AG04450 (cell line): ENCODE results near the gene ARID4B. TPM values are rescaled to one million over a fixed set of nuclear protein-coding genes. Genes with fewer than 3 reads are reported as not detected.

Source experiments
- CTCF ChIA-PET: fragments of 300-600, 350-600 bp; formaldehyde crosslinking; extraction: SDS; loops from one replicate; lab custom pipeline; 2022; ENCODE audit warnings: antibody characterized with exemption, inconsistent platforms; lab: Charles Lee
- POLR2A ChIA-PET: fragments of 350-600 bp; formaldehyde crosslinking; extraction: SDS; loops from one replicate; lab custom pipeline; 2021; ENCODE audit warnings: antibody characterized with exemption, inconsistent platforms; lab: Yijun Ruan, JAX
- DNase-seq: peaks from one replicate; pipeline ENCODE4 v3.0.0-alpha.2; 2011; ENCODE audit warnings: low read depth, low spot score
- H3K27ac ChIP-seq: one replicate; pipeline ENCODE4 v1.5.1; 2012; ENCODE audit warnings: low read depth, low read length, control low read depth
- H3K27me3 ChIP-seq: one replicate; pipeline ENCODE4 v1.6.0; 2012; ENCODE audit warnings: low read length; ENCODE audit not compliant: control insufficient read depth, insufficient read depth
- H3K4me3 ChIP-seq: 2 replicates; pipeline ENCODE4 v1.5.1; 2011; ENCODE audit warnings: mild to moderate bottlenecking, low read depth, low read length, control low read depth
- H3K9me3 ChIP-seq: 2 replicates; pipeline ENCODE4 v1.5.1; 2012; ENCODE audit warnings: low read length; ENCODE audit not compliant: control insufficient read depth, insufficient read depth
- CTCF ChIP-seq: IDR thresholded peaks from 2 replicates; pipeline ENCODE4 v1.5.1; 2011; ENCODE audit warnings: low read depth, low read length, control low read depth, inconsistent platforms
- polyA plus RNA-seq: library from polyadenylated mRNA; depleted of rRNA; stranded (reverse); fragments of >200 nt; gene quantifications from 2 replicates; pipeline ENCODE4 v1.2.3, GENCODE V29; 2011

The ARID4B gene
- polyA plus RNA-seq, 1 experiment, result 15.6 TPM

GRCh38 chr1:235341334-235341733 lies 13.4 kb upstream of the ARID4B start:
- ChIA-PET CTCF (interaction anchor here (0.6 to 2.2 kb wide), 3 partner anchors 11 to 75 kb away, joined by 3 to 5 read pairs (median 5); no protein-coding TSS in a partner anchor), POLR2A (no interaction called here)
- Histone ChIP-seq H3K27me3 (no peaks in the 10 kb centered on the region), H3K27ac (no peak overlapping the region), H3K9me3 (no peaks in the 10 kb centered on the region), H3K4me3 (no peak overlapping the region)
- TF ChIP-seq CTCF, result no peak
- DNase-seq, result no peak

- DNase-seq, result no peak
- Histone ChIP-seq H3K9me3 (no peaks in the 10 kb centered on the region), H3K27me3 (no peaks in the 10 kb centered on the region), H3K4me3 (no peak overlapping the region), H3K27ac (no peak overlapping the region)
- TF ChIP-seq CTCF, result no peak
- ChIA-PET POLR2A (interaction anchor here (1.5 kb wide), 1 partner anchor 11 kb away, joined by 3 read pairs; the partner anchor contains the start of gene GGPS1), CTCF (interaction anchor here (2.2 kb wide), 1 partner anchor 77 kb away, joined by 5 read pairs; no protein-coding TSS in a partner anchor)
Measured at GRCh38 chr1:235339746-235340145, 11.8 kb upstream of the ARID4B start.

GRCh38 chr1:235336903-235337302 lies 8.9 kb upstream of the ARID4B start:
- Histone ChIP-seq H3K27me3 (no peaks in the 10 kb centered on the region), H3K9me3 (no peaks in the 10 kb centered on the region), H3K27ac (no peak overlapping the region), H3K4me3 (no peak overlapping the region)
- CTCF ChIA-PET, result no interaction called here
- no peak for DNase-seq
- no peak for TF ChIP-seq CTCF
- POLR2A ChIA-PET, result no interaction called here

- TF ChIP-seq CTCF, result no peak
- no peak for DNase-seq
- no peaks in the 10 kb centered on the region for H3K27me3 ChIP-seq
- H3K27ac ChIP-seq, result no peak overlapping the region
- CTCF ChIA-PET, result interaction anchor here (0.6 to 5.1 kb wide), 3 partner anchors 27 to 85 kb away, joined by 4 to 35 read pairs (median 5); no protein-coding TSS in a partner anchor
- POLR2A ChIA-PET, result interaction anchor here (0.6 kb wide), 2 partner anchors 106 to 110 kb away, joined by 5 to 11 read pairs; no protein-coding TSS in a partner anchor
- H3K4me3 ChIP-seq, result peak overlapping the region; percentile 2; the same call in 1 of the 2 replicates
- no peaks in the 10 kb centered on the region; the same call in 1 of the 2 replicates for H3K9me3 ChIP-seq
Measured at GRCh38 chr1:235331401-235331800, 3.4 kb upstream of the ARID4B start.

GRCh38 chr1:235330918-235331285 lies 2.9 kb upstream of the ARID4B start:
- Histone ChIP-seq H3K27me3 (no peaks in the 10 kb centered on the region), H3K27ac (no peak overlapping the region), H3K4me3 (no peak overlapping the region; the same call in 1 of the 2 replicates), H3K9me3 (no peaks in the 10 kb centered on the region; the same call in 1 of the 2 replicates)
- no peak for TF ChIP-seq CTCF
- CTCF ChIA-PET, result interaction anchor here (0.6 to 5.1 kb wide), 3 partner anchors 18 to 85 kb away, joined by 4 to 35 read pairs (median 4); no protein-coding TSS in a partner anchor
- DNase-seq, result no peak
- POLR2A ChIA-PET, result no interaction called here
